Uterus (tissue), 4 donors: Measurements from ENCODE around the gene CRIM1. TPM values are rescaled to one million over a fixed set of nuclear protein-coding genes. Genes with fewer than 3 reads are reported as not detected.

Source experiments
- DNase-seq, 2 donors: peaks; one replicate each; pipeline ENCODE4 v3.0.0-alpha.2; 2019 to 2020
- H3K27ac ChIP-seq, 2 donors: fragments of 200-600 bp; sonication (generic); 1 replicate in 1 of 2; 2 replicates in 1 of 2; pipeline ENCODE4 v1.5.1; 2016 to 2018
- H3K27me3 ChIP-seq, 2 donors: fragments of 200-600 bp; sonication (generic); one replicate each; pipeline ENCODE4 v1.5.1; 2018 to 2019; ENCODE audit warnings: control low read depth in 1 of 2
- H3K36me3 ChIP-seq, 2 donors: fragments of 200-600 bp; sonication (generic); one replicate each; pipeline ENCODE4 v1.5.1; 2019; ENCODE audit warnings: control low read depth in 1 of 2
- H3K4me1 ChIP-seq, 2 donors: fragments of 200-600 bp; sonication (generic); one replicate each; pipeline ENCODE4 v1.5.1; 2018 to 2019; ENCODE audit warnings: control low read depth in 1 of 2
- H3K4me3 ChIP-seq, 2 donors: fragments of 200-600 bp; sonication (generic); 1 replicate in 1 of 2; 2 replicates in 1 of 2; pipeline ENCODE4 v1.5.1; 2018 to 2019; ENCODE audit warnings: mild to moderate bottlenecking in 1 of 2
- H3K9me3 ChIP-seq, 2 donors: fragments of 200-600 bp; sonication (generic); one replicate each; pipeline ENCODE4 v1.5.1; 2019; ENCODE audit warnings: control low read depth in 1 of 2
- CTCF ChIP-seq, 4 experiments: fragments of 200-600 bp in 2 of 4; fragments of 450-650 bp in 2 of 4; sonication (generic) in 2 of 4; IDR thresholded peaks; one replicate each; pipeline ENCODE4 v1.5.1; 2016 to 2019; ENCODE audit warnings: antibody characterized with exemption in 4 of 4, mild to moderate bottlenecking in 2 of 4, moderate library complexity in 1 of 4
- POLR2A ChIP-seq, 2 donors: fragments of 450-650 bp; IDR thresholded peaks; one replicate each; pipeline ENCODE4 v1.6.1; 2016; ENCODE audit warnings: antibody characterized with exemption in 2 of 2, mild to moderate bottlenecking in 1 of 2, moderate library complexity in 1 of 2
- intact Hi-C: fragments of 100-400 bp; cut with DNase I; formaldehyde crosslinking; loops from one replicate; pipeline ENCODE4 v1.15.1; 2023; ENCODE audit warnings: low total_unique reads
- total RNA-seq, 4 donors: library from RNA; depleted of rRNA in 3 of 4; stranded (reverse); fragments of >200 nt in 3 of 4; gene quantifications; one replicate each; pipeline versions ENCODE4 v1.1.0 to v1.2.4, GENCODE V29; 2014 to 2023
- donor health status: DM: yes; HTN: yes; CAD: no.

CRIM1 gene
- total RNA-seq, 4 donors from 2014 or later, result 51.2 to 168 (median 66.6) TPM

- H3K27me3 ChIP-seq, result no peaks in the 10 kb centered on the region
Observed at GRCh38 chr2:36326286-36326685, 29.3 kb upstream of the CRIM1 start.

GRCh38 chr2:36329251-36329650, 26.3 kb upstream of the CRIM1 start:
- Histone ChIP-seq H3K4me3 (no peak overlapping the region), H3K9me3 (no peaks in the 10 kb centered on the region), H3K4me1 (no peaks in the 10 kb centered on the region), H3K36me3 (no peaks in the 10 kb centered on the region), H3K27me3 (no peaks in the 10 kb centered on the region), H3K27ac (no peak overlapping the region)
- TF ChIP-seq POLR2A (IDR thresholded peaks at IDR 0.05) (no peak), CTCF (IDR thresholded peaks at IDR 0.05) (no peak)
- intact Hi-C loops, result no loop called here
- no peak for DNase-seq

More at GRCh38 chr2:36326286-36326685, 29.3 kb upstream of the CRIM1 start:
- Histone ChIP-seq H3K4me1 (no peaks in the 10 kb centered on the region), H3K27ac (no peak overlapping the region), H3K9me3 (no peaks in the 10 kb centered on the region), H3K4me3 (no peak overlapping the region), H3K36me3 (no peaks in the 10 kb centered on the region)
- no peak for DNase-seq
- TF ChIP-seq CTCF (IDR thresholded peaks at IDR 0.05) (no peak), POLR2A (IDR thresholded peaks at IDR 0.05) (no peak)
- intact Hi-C loops, result no loop called here

GRCh38 chr2:36329746-36330472, 25.7 kb upstream of the CRIM1 start:
- intact Hi-C loops, result no loop called here
- Histone ChIP-seq H3K4me1 (no peaks in the 10 kb centered on the region), H3K27ac (no peak overlapping the region), H3K36me3 (no peaks in the 10 kb centered on the region), H3K4me3 (no peak overlapping the region), H3K9me3 (no peaks in the 10 kb centered on the region), H3K27me3 (no peaks in the 10 kb centered on the region)
- TF ChIP-seq CTCF (IDR thresholded peaks at IDR 0.05) (no peak), POLR2A (IDR thresholded peaks at IDR 0.05) (no peak)
- DNase-seq, result no peak

- no peaks in the 10 kb centered on the region for H3K4me1 ChIP-seq
- no peak for TF ChIP-seq CTCF (IDR thresholded peaks at IDR 0.05)
- no peak for DNase-seq
- H3K36me3 ChIP-seq, result no peaks in the 10 kb centered on the region
- H3K9me3 ChIP-seq, result no peaks in the 10 kb centered on the region
- no peak overlapping the region for H3K4me3 ChIP-seq
- H3K27me3 ChIP-seq, result no peaks in the 10 kb centered on the region
- no peak overlapping the region for H3K27ac ChIP-seq
- intact Hi-C loops, result no loop called here
Observed at GRCh38 chr2:36330473-36331395, 24.8 kb upstream of the CRIM1 start.
